HG02588 (cell line): ENCODE measurements around the gene CACYBP.
A peak's percentile ranks its signal among the peaks of the same experiment; 100 is the strongest.
"Not testable (repeated sequence)": the region's sequence is repeated elsewhere in the genome, so short reads cannot be mapped to it uniquely, and the experiment has no call there.

ENCODE experiments used
- ATAC-seq: cut with Tn5 transposase; IDR thresholded peaks from one replicate; pipeline ENCODE4 v1.9.1; 2021; ENCODE audit warnings: mild to moderate bottlenecking, moderate library complexity; ENCODE audit not compliant: unreplicated experiment

CACYBP gene

DNA sequence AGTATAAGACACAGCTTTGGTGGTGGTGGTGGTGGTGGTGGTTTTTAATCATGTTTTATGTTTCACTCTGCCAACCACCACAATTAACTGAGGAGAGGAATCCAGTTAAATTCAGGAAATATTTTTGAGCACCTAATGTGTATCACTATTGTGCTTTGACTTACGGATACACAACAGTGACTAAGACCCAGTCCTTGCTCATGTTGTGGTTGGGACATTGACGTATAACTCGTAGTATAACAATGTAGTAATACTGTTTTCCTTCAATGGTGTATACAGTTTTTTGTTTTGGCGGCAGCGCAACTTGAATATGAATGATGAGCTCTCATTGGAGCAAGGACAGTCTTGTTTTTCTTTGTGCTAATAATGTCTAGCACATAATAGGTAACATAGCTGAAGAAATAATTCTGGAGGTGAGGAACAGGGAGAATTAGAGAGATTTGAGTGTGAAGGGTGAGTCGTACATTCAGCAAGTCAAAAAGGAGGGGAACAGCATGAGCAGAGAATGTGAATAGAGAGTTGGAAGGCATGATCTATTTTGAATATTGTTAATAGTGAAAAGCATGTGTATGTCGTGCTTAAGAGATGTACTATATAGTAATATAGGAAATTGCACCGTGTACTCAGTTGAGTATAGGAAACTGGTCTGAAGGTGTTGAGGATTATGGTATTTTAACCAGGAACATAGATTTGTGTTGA is 5.5 kb downstream of the CACYBP start:
- no peak for ATAC-seq

DNA sequence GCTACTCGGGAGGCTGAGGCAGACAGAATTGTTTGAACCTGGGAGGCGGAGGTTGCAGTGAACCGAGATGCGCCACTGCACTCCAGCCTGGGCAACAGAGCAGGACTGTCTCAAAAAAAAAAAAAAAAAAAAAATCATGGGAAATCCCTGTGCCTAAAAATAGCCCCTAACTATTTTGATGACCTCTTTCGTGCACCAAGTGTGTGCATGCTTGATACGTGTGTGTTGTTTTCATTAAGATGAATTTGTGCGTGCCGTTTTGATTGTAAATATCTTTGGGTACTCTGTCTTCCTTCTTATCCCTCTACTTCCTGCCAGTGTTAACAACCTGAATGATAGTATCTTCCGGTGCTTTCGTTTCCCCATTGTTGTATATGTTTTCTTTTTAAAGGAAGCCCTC is 9.8 kb downstream of the CACYBP start:
- no peak for ATAC-seq

DNA sequence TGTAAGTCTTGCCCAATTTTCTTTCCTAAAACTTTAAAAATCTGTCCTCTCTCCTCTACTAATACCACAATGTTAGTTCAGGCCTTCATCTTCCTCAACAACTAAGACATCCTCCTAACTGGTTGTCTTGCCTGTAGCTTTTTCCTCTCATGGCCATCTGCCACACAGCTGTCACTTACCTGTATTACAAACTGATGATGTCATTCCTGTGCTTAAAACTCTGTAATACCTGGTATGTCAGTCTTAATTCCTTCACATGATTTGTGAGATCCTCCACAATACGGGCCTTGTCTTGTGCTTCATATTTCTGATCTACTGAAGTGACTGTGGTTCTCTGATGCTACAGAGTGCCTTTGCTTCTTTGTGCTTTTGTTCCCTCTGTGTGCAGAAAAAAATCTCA is 13.7 kb downstream of the CACYBP start:
- ATAC-seq = no peak

- no peak for ATAC-seq
Measured at GRCh38 chr1:175015243-175015642, 15.5 kb downstream of the CACYBP start.

GRCh38 chr1:175019524-175019923 is 19.8 kb downstream of the CACYBP start:
- no peak for ATAC-seq

GRCh38 chr1:175023043-175023921 is 23.5 kb downstream of the CACYBP start, which contains the start of gene MRPS14:
Gene MRPS14 (minus strand): TSS chr1:175023425. CDS start chr1:175023408, 17 bp downstream.
- ATAC-seq = peak; percentile 94

DNA sequence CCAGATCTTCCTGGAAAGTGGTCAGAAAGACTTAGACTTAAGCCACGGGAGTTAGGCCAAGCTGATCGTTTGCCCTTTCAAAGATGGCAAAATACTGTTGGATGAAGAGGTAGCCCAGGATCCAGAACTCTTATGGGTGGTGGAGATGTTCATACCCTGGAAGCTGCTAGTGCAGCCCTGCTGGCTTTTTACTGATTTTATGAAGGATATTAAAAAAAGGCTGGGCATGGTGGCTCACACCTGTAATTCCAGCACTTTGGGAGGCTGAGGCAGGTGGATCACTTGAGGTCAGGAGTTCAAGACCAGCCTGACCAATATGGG is 24.1 kb downstream of the CACYBP start:
- ATAC-seq = not testable (repeated sequence)

GRCh38 chr1:175024773-175025172 is 25.0 kb downstream of the CACYBP start:
- ATAC-seq = no peak

GRCh38 chr1:175033953-175034352 is 34.2 kb downstream of the CACYBP start:
- no peak for ATAC-seq

GRCh38 chr1:175034775-175035174 is 35.0 kb downstream of the CACYBP start:
- no peak for ATAC-seq

GRCh38 chr1:175035865-175036264 is 36.1 kb downstream of the CACYBP start:
- no peak for ATAC-seq

GRCh38 chr1:175036476-175036875 is 36.7 kb downstream of the CACYBP start:
- ATAC-seq = no peak

DNA sequence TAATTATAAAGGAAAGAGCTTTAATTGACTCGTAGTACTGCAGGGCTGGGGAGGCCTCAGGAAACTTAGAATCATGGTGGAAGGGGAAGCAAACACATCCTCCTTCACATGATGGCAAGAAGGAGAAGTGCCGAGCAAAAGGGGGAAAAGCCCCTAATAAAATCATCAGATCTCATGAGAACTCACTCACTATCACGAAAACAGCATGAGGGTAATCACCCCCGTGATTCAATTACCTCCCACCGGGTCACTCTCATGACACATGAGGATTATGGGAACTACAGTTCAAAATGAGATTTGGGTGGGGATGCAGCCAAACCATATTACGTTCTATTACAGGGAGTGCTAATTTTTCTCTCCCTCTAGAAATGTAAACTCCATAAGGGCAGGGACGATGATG is 37.7 kb downstream of the CACYBP start:
- no peak for ATAC-seq

DNA sequence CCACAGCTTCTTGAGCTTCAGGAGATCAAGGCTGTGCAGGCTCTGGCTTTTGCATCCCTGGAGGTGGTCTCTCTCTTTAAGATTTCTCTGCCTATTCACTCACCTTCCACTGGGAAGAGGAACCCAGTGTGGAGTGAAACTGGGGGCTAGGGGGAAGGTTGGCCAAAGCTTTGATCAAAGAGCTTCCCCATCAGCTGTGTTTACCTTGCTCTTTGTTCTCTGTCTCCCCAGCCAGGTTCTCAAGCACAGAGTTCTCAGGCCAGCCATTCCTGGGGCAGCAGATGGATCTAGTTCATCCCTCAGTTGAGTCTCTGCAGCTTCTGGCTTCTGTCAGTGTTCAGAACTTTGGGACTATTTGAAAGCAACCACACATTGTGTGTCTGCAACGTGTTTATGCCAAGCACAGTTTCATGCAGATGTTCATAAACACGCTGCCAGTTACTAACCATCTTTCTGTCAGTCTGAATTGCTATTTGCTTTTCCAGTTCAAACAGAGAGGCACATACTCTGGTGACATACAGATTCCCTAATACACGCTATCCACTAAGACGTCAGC is 40.7 kb downstream of the CACYBP start:
- ATAC-seq = no peak

DNA sequence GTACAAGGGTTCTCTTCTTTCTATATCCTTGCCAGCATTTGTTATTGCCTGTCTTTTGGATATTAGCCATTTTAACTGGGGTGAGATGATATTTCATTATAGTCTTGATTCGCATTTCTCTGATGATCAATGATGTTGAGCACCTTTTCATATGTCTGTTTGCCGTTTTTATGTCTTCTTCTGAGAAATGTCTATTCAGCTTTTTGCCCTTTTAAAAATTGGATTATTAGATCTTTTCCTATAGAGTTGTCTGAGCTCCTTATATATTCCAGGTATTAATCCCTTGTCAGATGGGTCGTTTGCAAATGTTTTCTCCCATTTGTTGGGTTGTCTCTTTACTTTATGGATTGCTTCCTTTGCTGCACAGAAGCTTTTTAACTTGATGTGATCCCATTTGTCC is 42.9 kb downstream of the CACYBP start:
- ATAC-seq = no peak

DNA sequence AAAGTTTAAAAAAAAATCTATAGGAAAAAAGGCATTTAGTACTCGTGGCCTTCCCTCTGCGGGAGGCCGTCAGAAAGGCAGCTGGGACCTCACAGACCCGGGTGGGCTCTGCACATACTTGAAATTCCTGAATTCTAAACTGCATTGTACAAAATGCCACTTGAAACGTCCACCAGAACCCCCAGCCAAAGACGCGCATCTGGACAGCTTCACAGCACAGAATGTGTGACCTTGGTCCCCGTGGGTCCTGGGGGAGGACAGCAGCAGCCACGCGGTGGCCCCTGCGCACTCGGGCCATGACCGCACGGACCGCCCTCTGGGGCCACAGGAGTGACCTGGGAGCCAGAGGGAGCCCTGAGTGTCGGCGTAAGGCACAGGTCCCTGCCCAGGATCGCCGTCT is 44.1 kb downstream of the CACYBP start:
- ATAC-seq = no peak

- ATAC-seq = not testable (repeated sequence)
Measured at GRCh38 chr1:175044591-175044990, 44.8 kb downstream of the CACYBP start.

DNA sequence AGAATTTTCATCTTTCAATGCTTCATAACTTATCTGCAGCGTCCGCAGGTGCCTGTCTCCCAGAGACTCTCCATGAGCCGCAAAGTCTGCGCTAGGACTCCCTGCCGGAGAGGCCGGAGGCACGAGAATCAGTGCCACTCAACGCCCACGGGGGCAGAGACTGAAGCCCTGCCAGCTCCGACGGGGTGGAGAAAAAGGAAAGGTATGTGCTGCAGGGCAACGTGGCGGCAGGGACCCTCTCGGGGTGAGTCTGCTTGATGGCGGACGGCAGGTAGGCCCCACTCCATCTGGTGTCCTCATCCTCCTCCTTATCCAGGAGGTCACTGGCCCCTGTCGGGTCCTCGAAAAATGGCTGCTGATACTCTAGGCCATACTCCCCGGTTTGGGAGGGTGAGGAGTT is 45.4 kb downstream of the CACYBP start:
- ATAC-seq = no peak

- ATAC-seq = no peak
Measured at GRCh38 chr1:175045519-175045918, 45.8 kb downstream of the CACYBP start.

DNA sequence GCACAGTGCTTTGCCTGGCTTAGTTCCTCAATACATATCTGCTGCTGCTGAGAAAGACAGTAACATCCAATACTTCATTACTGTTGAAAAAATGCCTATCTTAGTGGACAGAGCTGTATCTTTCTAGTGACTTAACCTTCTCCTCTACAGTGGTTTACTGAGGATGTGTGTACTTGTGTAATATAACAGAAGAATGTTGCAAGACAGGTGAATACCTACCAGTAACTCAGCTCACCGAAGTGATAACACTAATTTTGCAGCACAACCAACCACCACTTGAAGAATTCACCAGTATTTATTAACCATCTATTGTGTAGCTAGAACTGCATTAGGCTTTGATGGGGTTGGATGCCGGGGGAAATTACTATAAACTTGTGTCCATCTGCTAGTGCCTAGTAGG is 51.2 kb downstream of the CACYBP start:
- ATAC-seq = no peak

DNA sequence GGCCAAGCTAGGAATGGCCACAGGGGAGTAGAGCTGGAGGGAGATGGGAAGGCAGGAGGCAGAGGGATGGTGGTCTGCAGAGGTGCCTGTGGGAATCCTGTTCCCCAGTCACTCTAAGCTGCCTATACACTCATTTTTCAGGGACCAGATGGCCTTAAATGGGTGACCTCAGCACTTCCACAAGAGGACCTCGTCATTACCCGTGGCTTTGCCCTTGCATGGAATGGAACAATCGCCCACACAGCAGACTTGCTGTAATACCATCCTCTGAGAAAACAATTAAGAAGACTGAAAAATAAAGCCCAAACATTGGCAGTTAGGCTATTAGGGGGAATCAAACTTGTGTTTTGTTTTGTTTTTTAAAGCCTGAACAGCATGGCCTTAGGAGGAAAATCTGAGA is 55.0 kb downstream of the CACYBP start:
- no peak for ATAC-seq
